ENCODE results near the gene ALDH6A1.
"Not testable (repeated sequence)": the region's sequence is repeated elsewhere in the genome, so short reads cannot be mapped to it uniquely, and the experiment has no call there.

ALDH6A1 gene

DNA sequence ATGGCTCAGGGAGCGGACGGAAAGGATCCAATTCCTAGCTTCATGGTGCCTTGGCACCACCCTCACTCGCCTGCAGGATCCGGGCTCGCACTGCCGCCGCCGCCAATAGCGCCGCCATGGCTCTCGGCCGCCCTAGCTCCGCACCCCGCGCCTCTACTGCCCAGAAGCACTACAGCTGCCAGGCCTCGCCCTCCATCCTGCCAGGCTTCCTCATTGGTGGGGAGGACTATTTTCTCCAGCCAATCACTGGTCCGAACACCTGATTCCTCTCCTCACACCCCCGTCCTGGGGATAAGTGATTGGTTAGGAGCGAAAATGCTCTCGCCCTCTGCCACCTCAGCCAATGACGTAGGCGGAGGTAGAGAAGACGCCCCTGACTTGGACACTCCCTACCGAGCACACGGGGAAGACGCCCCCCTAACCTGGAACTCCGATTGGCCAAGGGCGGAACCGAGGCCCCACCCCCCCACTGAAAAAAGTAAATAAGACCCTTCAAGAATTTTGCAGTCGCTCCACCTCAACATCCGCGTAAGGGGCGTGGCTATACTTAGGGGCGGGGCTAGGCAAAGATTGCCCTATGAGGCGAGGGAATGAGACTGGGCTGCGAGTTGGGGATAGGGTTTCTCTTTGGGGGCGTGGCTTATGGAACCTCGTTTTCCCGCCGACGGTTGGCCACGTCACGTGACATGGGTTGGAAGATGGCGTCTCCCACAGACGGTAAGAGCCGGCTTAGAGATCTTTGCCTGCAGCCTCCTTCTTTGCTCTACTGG lies at the start of gene ALDH6A1, which contains the start of gene LIN52:
Gene ALDH6A1 (minus strand): TSS at position 177 of the 770 bp plus-strand sequence. CDS start 59 bp downstream, at position 118.
Gene LIN52 (plus strand): TSS at position 680 of the 770 bp plus-strand sequence. CDS start 19 bp downstream, at position 699.
- Mint-ChIP-seq H3K9me3 (no peaks in the 10 kb centered on the region), H3K4me3 (peak within 1 kb of the TSS; percentile 99), H3K27me3 (no peaks in the 10 kb centered on the region), H3K27ac (peak within 1 kb of the TSS; percentile 98), H3K36me3 (ENCODE audit: low read depth) (peaks cover 4% of the 10 kb centered on the region), H3K4me1 (ENCODE audit: low read depth) (peaks cover 48% of the 10 kb centered on the region)

DNA sequence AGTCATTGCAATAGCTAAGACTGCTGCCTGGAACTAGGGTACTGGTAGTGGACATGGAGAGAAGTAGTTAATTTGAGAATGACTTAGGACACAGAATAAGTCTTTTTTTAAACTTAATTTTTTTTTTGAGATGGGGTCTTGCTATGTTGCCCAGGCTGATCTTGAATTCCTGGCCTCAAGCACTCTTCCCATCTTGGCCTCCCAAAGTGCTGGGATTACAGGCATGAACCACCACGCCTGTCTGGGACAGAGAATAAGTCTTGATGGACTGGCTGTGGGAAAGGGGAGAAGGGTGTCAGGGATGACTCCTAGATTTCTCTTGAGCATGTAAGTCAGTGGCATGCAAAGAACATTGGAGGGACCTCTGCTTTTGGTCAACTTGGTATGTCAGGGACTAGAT lies 43.4 kb upstream of the ALDH6A1 start:
- no peaks in the 10 kb centered on the region for H3K4me1 Mint-ChIP-seq (ENCODE audit: low read depth)
- no peaks in the 10 kb centered on the region for H3K9me3 Mint-ChIP-seq
- peaks cover 26% of the 10 kb centered on the region for H3K36me3 Mint-ChIP-seq (ENCODE audit: low read depth)
- no peaks in the 10 kb centered on the region for H3K27me3 Mint-ChIP-seq
- H3K4me3 Mint-ChIP-seq, result no peak overlapping the region
- H3K27ac Mint-ChIP-seq, result no peak overlapping the region

DNA sequence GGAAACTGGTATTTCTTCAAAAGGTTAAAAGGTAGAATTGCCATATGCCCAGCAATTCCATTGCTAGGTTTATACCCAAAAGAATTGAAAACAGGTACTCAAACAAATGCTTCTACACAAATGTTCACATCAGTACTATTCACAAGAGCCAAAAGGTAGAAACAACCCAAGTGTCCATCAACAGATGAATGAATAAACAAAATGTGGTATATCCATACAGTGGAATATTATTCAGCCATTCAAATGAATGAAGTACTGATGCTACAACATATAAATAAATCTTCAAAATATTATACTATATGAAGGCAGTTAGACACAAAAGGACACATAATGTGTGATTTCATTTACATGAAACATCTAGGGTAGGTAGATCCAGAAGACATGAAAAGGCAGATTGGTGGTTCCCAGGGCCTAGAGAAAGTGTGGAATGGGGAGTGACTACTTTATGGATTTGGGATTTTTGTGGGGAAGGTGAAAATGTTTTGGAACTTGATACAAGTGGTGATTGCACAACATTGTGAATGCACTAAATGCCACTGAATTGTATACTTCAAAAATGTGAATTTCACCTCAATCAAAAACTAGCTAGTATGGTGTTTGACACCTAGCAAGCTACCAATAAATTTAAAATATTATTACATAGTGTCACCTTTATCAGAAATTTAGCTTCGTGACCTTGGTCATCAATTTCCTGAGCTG lies 42.2 kb upstream of the ALDH6A1 start:
- Mint-ChIP-seq H3K36me3 (ENCODE audit: low read depth) (peaks cover 26% of the 10 kb centered on the region), H3K27ac (no peak overlapping the region), H3K9me3 (no peaks in the 10 kb centered on the region), H3K4me3 (no peak overlapping the region), H3K27me3 (no peaks in the 10 kb centered on the region), H3K4me1 (ENCODE audit: low read depth) (no peaks in the 10 kb centered on the region)

DNA sequence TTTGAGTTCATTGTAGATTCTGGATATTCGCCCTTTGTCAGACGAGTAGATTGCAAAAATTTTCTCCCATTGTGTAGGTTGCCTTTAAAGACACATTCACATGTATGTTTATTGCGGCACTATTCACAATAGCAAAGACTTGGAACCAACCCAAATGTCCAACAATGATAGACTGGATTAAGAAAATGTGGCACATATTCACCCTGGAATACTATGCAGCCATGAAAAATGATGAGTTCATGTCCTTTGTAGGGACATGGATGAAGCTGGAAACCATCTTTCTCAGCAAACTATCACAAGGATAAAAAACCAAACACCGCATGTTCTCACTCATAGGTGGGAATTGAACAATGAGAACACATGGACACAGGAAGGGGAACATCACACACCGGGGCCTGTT lies 41.2 kb upstream of the ALDH6A1 start:
- H3K9me3 Mint-ChIP-seq; H3K27me3 Mint-ChIP-seq; H3K4me3 Mint-ChIP-seq; H3K27ac Mint-ChIP-seq; H3K4me1 Mint-ChIP-seq (ENCODE audit: low read depth): not testable (repeated sequence)
- peaks cover 32% of the 10 kb centered on the region for H3K36me3 Mint-ChIP-seq (ENCODE audit: low read depth)

DNA sequence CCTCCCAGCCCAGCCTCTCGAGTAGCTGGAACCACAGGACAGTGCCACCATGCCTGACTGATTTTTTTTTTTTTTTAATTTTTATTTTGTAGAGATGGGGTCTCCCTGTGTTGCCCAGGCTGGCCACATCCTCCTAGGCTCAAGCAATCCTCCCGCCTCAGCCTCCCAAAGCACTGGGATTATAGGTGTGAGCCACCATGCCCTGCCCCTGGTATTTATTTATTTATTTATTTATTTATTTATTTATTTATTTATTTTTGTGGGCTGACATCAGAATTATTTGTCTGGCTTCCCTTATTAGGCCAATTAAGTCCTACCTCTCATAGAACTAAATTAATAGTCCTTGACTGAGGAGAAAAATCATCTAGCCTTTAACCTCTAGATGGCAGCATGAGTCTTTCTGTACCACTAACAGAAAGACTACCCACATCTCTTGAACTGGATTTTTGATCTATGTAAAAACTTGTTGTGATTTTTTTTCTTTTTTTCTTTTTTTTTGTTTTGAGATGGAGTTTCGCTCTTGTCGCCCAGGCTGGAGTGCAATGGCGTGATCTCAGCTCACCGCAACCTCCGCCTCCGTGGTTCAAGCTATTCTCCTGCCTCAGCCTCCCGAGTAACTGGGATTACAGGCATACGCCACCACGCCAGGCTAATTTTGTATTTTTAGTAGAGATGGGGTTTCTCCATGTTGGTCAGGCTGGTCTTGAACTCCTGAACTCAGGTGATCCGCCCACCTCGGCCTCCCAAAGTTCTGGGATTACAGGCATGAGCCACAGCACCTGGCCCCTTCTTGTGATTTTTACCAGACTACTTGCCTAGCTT lies 27.4 kb upstream of the ALDH6A1 start:
- H3K36me3 Mint-ChIP-seq (ENCODE audit: low read depth), result peaks cover 29% of the 10 kb centered on the region
- not testable (repeated sequence) for H3K4me3 Mint-ChIP-seq; H3K27ac Mint-ChIP-seq; H3K4me1 Mint-ChIP-seq (ENCODE audit: low read depth); H3K9me3 Mint-ChIP-seq; H3K27me3 Mint-ChIP-seq

DNA sequence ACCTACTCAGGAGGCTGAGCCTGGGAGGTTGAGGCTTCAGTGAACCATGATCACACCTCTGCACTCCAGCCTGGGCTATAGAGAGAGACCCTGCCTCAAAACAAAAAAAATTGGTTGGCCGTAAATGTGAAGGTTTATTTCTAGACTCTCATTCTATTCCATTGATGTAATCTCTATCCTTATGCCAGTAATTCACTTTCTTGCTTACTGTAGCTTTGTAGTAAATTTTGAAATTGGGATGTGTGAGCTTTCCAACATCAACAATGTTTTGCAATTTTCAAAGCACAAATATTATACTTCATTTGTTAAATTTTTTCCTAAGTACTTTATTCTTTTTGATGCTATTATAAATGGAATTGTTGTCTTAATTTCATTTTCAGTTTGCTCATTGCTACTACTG lies 25.1 kb upstream of the ALDH6A1 start:
- H3K27me3 Mint-ChIP-seq, result no peaks in the 10 kb centered on the region
- H3K9me3 Mint-ChIP-seq, result no peaks in the 10 kb centered on the region
- peaks cover 30% of the 10 kb centered on the region for H3K36me3 Mint-ChIP-seq (ENCODE audit: low read depth)
- no peak overlapping the region for H3K4me3 Mint-ChIP-seq
- H3K4me1 Mint-ChIP-seq (ENCODE audit: low read depth), result no peaks in the 10 kb centered on the region
- no peak overlapping the region for H3K27ac Mint-ChIP-seq

DNA sequence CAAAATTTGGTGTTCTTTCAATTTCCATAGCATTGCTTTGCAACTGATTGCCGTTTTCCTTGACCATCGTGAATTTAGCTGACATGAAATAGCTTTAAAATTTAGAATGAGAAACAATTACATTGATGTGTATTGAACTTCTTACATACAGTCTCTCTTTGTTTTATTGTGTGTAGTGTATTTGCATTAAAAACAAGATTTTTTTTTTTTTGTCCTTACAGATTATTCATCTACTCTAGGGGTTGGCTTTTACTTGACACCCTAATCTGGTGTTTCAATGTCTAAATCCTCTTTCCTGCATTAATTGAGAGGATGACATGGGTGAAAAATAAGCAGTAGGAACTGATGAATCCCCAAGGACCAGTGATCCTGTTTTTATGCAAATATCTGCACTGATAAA lies 21.1 kb upstream of the ALDH6A1 start:
- H3K9me3 Mint-ChIP-seq, result no peaks in the 10 kb centered on the region
- H3K27me3 Mint-ChIP-seq, result no peaks in the 10 kb centered on the region
- no peak overlapping the region for H3K4me3 Mint-ChIP-seq
- no peak overlapping the region for H3K27ac Mint-ChIP-seq
- H3K36me3 Mint-ChIP-seq (ENCODE audit: low read depth), result peaks cover 38% of the 10 kb centered on the region
- H3K4me1 Mint-ChIP-seq (ENCODE audit: low read depth), result no peaks in the 10 kb centered on the region

DNA sequence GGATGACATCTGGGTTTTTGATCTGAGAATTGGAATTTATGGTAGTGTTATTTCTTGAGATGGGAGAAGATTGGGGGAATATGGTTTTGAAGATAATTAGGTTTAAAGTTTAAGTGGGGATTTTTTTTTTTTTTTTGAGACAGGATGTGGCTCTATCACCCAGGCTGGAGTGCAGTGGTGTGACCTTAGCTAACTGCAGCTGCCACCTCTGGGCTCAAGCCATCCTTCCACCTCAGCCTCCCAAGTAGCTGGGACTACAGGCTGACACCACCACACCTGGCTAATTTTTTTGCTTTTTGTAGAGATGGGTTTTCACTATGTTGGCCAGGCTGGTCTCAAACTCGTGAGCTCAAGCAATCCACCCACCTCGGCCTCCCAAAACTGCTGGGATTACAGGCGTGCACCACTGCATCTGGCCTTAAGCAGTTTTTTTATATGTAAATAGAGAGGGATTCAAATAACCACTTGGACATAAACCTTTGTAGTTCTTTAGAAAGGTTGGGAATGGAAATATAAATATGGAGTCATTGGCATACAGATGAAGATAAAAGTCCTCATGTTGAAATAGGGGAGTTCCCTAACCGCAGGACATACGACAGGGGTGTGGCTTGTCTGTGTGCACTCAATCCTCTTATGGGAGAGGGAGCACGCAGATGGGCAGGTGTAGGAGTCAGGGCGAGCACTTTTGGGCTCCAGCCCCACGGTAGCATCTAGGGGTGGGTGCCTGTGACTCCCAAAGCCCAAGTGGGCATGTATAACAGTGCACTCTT lies 5.2 kb upstream of the ALDH6A1 start:
- no peak overlapping the region for H3K27ac Mint-ChIP-seq
- peaks cover 14% of the 10 kb centered on the region for H3K36me3 Mint-ChIP-seq (ENCODE audit: low read depth)
- H3K4me3 Mint-ChIP-seq, result no peak overlapping the region
- no peaks in the 10 kb centered on the region for H3K27me3 Mint-ChIP-seq
- H3K9me3 Mint-ChIP-seq, result no peaks in the 10 kb centered on the region
- H3K4me1 Mint-ChIP-seq (ENCODE audit: low read depth), result peaks cover 39% of the 10 kb centered on the region

DNA sequence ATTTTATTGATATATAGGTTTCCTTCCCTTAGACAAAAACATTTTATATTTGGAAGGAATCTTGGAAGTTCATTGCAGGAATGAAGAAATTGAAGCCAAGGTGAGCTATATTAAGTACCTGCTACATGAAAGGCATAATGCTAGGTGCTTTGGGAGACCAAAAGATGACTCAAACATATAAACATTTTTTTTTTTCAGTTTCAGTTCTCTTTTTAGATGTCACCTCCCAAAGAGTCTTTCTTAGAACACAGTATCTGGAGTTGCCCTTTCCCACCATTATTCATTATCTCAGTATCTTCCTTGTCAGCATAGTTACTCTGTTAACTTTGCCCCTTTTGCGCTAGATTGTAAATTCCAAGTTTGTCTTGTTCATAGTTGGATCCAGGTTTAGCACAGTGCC lies 1.6 kb upstream of the ALDH6A1 start:
- no peaks in the 10 kb centered on the region for H3K9me3 Mint-ChIP-seq
- peaks cover 7% of the 10 kb centered on the region for H3K36me3 Mint-ChIP-seq (ENCODE audit: low read depth)
- peaks cover 51% of the 10 kb centered on the region for H3K4me1 Mint-ChIP-seq (ENCODE audit: low read depth)

DNA sequence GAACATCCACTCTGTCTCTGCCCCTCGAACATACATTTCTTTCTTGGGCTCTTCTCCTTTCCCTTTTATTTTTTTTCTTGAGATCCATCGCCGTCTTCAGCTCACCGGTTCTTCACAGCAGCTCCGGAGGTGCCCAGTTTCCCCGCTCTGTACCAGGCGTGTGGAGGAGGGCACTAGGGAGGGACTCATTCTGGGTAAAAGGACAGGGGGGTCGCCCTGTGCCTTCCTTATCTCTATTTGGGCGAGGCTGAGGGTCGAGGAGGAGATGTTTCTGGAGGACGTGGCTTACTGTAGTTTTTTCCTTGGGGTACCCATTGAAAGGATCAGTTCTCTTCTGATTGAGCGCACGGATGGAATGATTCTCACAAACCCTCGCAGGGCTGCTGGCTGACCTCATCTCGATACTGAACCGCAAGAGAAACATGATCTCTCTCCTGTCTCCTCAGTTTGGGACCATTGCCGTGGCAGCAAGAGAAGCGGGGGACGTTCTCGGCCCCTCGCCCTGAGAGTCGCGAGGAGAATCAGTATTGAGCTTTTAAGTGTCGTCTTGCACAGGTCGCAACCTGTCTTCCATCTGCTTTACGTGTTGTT lies 889 bp upstream of the ALDH6A1 start:
- H3K27ac Mint-ChIP-seq, result peak overlapping the region; percentile 98
- peaks cover 51% of the 10 kb centered on the region for H3K4me1 Mint-ChIP-seq (ENCODE audit: low read depth)
- H3K9me3 Mint-ChIP-seq, result no peaks in the 10 kb centered on the region
- no peaks in the 10 kb centered on the region for H3K27me3 Mint-ChIP-seq
- peak overlapping the region; percentile 99 for H3K4me3 Mint-ChIP-seq
- peaks cover 4% of the 10 kb centered on the region for H3K36me3 Mint-ChIP-seq (ENCODE audit: low read depth)

More for the DNA sequence above, 1.6 kb upstream of the ALDH6A1 start:
- Mint-ChIP-seq H3K4me3 (peak overlapping the region; percentile 99), H3K27me3 (no peaks in the 10 kb centered on the region), H3K27ac (peak overlapping the region; percentile 98)

DNA sequence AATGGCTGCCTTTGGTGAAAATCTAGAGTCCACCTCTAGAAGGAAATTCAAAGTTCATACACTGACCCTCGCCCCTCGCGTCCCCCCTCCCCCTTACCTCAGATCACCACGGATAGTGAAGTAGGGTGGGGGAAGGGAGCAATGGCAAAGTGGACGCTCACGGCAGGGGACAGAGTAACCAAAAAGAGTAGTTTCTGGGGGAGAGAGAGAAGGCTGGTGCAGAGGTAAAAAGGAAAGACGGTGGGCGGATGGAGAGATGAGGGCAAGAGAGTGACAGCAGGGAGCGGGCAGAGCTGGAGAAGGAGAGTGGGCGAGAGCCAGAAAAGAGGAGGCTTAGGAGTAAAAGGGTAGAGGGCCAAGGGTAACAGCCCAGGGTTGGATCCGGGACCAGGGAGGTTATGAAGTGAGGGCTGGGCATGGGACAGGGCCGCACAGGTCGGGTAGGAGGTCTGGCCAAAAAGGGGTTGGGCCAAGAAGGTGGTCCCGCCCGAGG lies 423 bp downstream of the ALDH6A1 start:
- Mint-ChIP-seq H3K36me3 (ENCODE audit: low read depth) (peaks cover under 1% of the 10 kb centered on the region), H3K4me1 (ENCODE audit: low read depth) (peaks cover 42% of the 10 kb centered on the region), H3K27me3 (no peaks in the 10 kb centered on the region), H3K27ac (peak overlapping the region; percentile 98), H3K4me3 (peak overlapping the region; percentile 99), H3K9me3 (no peaks in the 10 kb centered on the region)

DNA sequence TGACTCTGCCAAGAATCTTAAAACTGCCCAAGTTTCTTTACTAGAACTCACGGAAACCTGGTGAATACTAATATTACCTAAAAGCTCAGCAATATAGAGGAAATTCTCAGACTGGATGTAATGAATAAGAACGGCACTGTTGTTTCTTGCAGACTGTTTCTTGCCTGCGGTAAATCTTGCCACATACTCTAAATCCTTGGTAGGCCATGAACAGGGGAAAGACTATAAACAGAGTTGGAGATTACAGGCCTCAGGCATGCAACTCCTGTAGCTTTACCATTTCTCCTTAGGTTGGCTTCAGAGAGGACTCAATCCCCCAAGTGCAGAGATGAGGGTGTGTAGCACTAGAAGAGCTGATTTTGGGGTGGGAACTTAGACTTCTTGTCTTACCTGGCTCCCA lies 1.1 kb downstream of the ALDH6A1 start:
- no peaks in the 10 kb centered on the region for H3K36me3 Mint-ChIP-seq (ENCODE audit: low read depth)
- no peaks in the 10 kb centered on the region for H3K27me3 Mint-ChIP-seq
- H3K27ac Mint-ChIP-seq, result no peak overlapping the region

DNA sequence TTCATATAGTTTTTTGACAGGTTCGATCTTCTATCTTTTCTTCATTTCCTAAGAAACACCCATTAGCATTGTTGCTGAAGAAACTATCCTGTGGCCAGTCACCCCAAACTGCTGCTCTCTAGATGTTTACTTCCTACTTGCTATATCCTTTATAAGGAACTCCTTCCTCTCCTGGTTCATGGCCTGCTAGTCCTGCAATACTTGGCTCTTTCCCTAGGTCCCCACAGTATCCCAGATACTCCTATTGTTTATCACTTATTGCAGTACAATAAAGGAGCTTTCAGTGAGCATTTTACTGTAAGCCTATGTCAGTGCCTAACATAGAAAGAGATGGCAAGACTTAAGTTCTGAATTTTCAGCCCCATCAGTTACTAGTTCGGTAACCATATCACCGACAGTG lies 2.8 kb downstream of the ALDH6A1 start:
- no peak overlapping the region for H3K4me3 Mint-ChIP-seq
- H3K36me3 Mint-ChIP-seq (ENCODE audit: low read depth), result no peaks in the 10 kb centered on the region
- H3K9me3 Mint-ChIP-seq, result no peaks in the 10 kb centered on the region
- H3K4me1 Mint-ChIP-seq (ENCODE audit: low read depth), result peaks cover 30% of the 10 kb centered on the region
- no peaks in the 10 kb centered on the region for H3K27me3 Mint-ChIP-seq
- H3K27ac Mint-ChIP-seq, result no peak overlapping the region

More for the DNA sequence above, 1.1 kb downstream of the ALDH6A1 start:
- no peaks in the 10 kb centered on the region for H3K9me3 Mint-ChIP-seq
- peaks cover 38% of the 10 kb centered on the region for H3K4me1 Mint-ChIP-seq (ENCODE audit: low read depth)
- peak overlapping the region; percentile 99 for H3K4me3 Mint-ChIP-seq
